SU-DHL-6 (cell line): Measurements from ENCODE around the gene RNASE8.

Experiments
- EZH2phosphoT487 ChIP-seq: fragments of 200-600 bp; sonication (generic), shearing (Covaris generic); conservative IDR thresholded peaks from 2 replicates; pipeline ENCODE4 v1.6.1; 2018; ENCODE audit warnings: mild to moderate bottlenecking, antibody characterized with exemption, low read length, moderate library complexity, mixed read lengths
- TF ChIP-seq, protein P1 (sequence below): fragments of 200-600 bp; sonication (generic); IDR thresholded peaks from one replicate; pipeline ENCODE4 v1.5.1; 2017; ENCODE audit warnings: antibody characterized with exemption, mild to moderate bottlenecking, low read length, moderate library complexity; ENCODE audit not compliant: insufficient read depth, poor library complexity, severe bottlenecking

DNA sequence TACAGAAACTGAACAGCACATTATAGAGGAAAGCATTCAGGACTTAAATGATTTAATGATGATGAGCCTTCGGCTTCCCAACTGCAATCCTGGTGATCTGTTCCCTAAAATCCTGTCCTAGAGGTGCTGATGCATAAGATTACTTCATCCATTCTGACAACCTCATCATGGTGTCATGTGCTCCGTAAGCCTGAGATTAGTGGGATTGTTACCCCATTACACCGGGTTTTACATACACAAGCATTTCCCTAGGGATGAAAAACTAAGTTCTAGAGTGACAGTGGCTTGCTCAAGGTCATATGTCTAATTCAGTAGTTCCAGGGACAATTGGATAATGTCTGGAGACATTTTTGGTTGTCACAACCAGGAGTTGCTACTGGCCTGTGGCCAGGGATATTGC, 20.5 kb upstream of the RNASE8 start:
- TF ChIP-seq, protein P1, sequence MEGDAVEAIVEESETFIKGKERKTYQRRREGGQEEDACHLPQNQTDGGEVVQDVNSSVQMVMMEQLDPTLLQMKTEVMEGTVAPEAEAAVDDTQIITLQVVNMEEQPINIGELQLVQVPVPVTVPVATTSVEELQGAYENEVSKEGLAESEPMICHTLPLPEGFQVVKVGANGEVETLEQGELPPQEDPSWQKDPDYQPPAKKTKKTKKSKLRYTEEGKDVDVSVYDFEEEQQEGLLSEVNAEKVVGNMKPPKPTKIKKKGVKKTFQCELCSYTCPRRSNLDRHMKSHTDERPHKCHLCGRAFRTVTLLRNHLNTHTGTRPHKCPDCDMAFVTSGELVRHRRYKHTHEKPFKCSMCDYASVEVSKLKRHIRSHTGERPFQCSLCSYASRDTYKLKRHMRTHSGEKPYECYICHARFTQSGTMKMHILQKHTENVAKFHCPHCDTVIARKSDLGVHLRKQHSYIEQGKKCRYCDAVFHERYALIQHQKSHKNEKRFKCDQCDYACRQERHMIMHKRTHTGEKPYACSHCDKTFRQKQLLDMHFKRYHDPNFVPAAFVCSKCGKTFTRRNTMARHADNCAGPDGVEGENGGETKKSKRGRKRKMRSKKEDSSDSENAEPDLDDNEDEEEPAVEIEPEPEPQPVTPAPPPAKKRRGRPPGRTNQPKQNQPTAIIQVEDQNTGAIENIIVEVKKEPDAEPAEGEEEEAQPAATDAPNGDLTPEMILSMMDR: no peak
- no peak for TF ChIP-seq EZH2phosphoT487
